ENCODE measurements around the gene PEDS1. TPM values are rescaled to one million over a fixed set of nuclear protein-coding genes. Genes with fewer than 3 reads are reported as not detected.

PEDS1 gene
- total and polyA plus RNA-seq, 2 of the 13 experiments (the other 11 are each of a cell fraction or from before 2014, with no cell fraction given) = 30.5 to 93.9 TPM

GRCh38 chr20:50172347-50173013, 19.0 kb upstream of the PEDS1 start (continued):
- TF ChIP-seq ZNF674 (CRISPR knock-in tag; IDR thresholded peaks at IDR 0.05; ENCODE audit: low read depth) = no peak
- no peak for TF ChIP-seq ZNF510 (CRISPR knock-in tag; IDR thresholded peaks at IDR 0.05; ENCODE audit: low read depth)
- TF ChIP-seq CC2D1A (CRISPR knock-in tag; IDR thresholded peaks at IDR 0.05) = peak; percentile 43; the same call in 1 of the 2 replicates
- TF ChIP-seq ZFP90 (CRISPR knock-in tag; IDR thresholded peaks at IDR 0.05; ENCODE audit: borderline replicate concordance) = peak; percentile 95
- TF ChIP-seq TERF1 (CRISPR knock-in tag; IDR thresholded peaks at IDR 0.05) = peak; percentile 83; the same call in 1 of the 2 replicates
- TF ChIP-seq GATA4 (IDR thresholded peaks at IDR 0.05; ENCODE audit: borderline replicate concordance, low read depth) = peak; percentile 82; the same call in 1 of the 2 replicates
- peak; percentile 96 for TF ChIP-seq ARNT2 (CRISPR knock-in tag; IDR thresholded peaks at IDR 0.05; ENCODE audit: low read depth)
- peak in 1 of 2 experiments; percentile 93 for TF ChIP-seq HMGXB4 (CRISPR knock-in tag; IDR thresholded peaks at IDR 0.05; ENCODE audit: borderline replicate concordance in 1 of 2, low read depth in 1 of 2)
- TF ChIP-seq ZMYM3 (CRISPR knock-in tag; IDR thresholded peaks at IDR 0.05) = peak; percentile 52
- TF ChIP-seq MXI1 (IDR thresholded peaks at IDR 0.05; ENCODE audit: borderline replicate concordance, low read depth, low read length) = peak; percentile 65; the same call in 1 of the 3 replicates
- peak; percentile 83; the same call in 1 of the 2 replicates for TF ChIP-seq IRF2 (CRISPR knock-in tag; IDR thresholded peaks at IDR 0.05)
- no peak for TF ChIP-seq STAG1 (CRISPR knock-in tag; IDR thresholded peaks at IDR 0.05)
- peak; percentile 84 for TF ChIP-seq XRCC5 (optimal IDR thresholded peaks at IDR 0.05; ENCODE audit: low read length)
- no peak for TF ChIP-seq NR1H2 (CRISPR knock-in tag; IDR thresholded peaks at IDR 0.05; ENCODE audit: borderline replicate concordance, low read depth)
- peak; percentile 90 for TF ChIP-seq ZNF274 (CRISPR knock-in tag; IDR thresholded peaks at IDR 0.05)
- peak; percentile 26 for TF ChIP-seq SRSF1 (optimal IDR thresholded peaks at IDR 0.05; ENCODE audit: low read depth, low read length)
- peak; percentile 97 for TF ChIP-seq ZSCAN20 (CRISPR knock-in tag; IDR thresholded peaks at IDR 0.05; ENCODE audit: borderline replicate concordance)
- TF ChIP-seq IRF1 (CRISPR knock-in tag; IDR thresholded peaks at IDR 0.05; ENCODE audit: low read depth) = peak; percentile 94
- TF ChIP-seq ZBTB1 (CRISPR knock-in tag; IDR thresholded peaks at IDR 0.05; ENCODE audit: borderline replicate concordance) = no peak
- TF ChIP-seq ZNF746 (CRISPR knock-in tag; IDR thresholded peaks at IDR 0.05) = peak; percentile 89
- TF ChIP-seq PREB (CRISPR knock-in tag; IDR thresholded peaks at IDR 0.05) = peak; percentile 84; the same call in 1 of the 2 replicates
- peak; percentile 84 for TF ChIP-seq MYC (CRISPR knock-in tag; IDR thresholded peaks at IDR 0.05; ENCODE audit: borderline replicate concordance)
- peak; percentile 67; the same call in 1 of the 2 replicates for TF ChIP-seq ZNF740 (CRISPR knock-in tag; IDR thresholded peaks at IDR 0.05)
- TF ChIP-seq ZSCAN21 (CRISPR knock-in tag; IDR thresholded peaks at IDR 0.05; ENCODE audit: borderline replicate concordance) = peak; percentile 94

All from HepG2 (cell line).